ENCODE measurements around the gene NOTCH4.

The NOTCH4 gene

DNA sequence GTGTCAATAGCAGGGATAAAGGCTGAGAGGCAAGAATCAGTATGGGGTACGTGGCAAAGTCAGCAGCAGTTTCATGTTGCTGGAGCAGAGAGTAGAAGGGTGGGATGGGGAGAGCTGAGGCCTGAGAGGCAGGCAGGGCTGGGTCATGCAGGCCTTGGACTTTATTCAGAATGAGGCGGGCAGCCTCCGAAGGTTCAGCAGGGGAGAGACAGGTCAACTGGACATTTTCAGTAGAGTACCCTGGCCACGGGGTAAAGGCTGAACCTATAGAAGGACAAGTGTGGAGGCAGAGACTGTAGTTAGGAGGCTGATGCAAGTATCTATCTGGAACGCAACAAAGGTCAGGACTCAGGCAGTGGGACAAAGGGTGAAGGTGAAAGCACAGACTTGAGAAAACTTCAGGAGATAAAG lies 13.7 kb downstream of the NOTCH4 start:
- TF ChIP-seq, protein P1, sequence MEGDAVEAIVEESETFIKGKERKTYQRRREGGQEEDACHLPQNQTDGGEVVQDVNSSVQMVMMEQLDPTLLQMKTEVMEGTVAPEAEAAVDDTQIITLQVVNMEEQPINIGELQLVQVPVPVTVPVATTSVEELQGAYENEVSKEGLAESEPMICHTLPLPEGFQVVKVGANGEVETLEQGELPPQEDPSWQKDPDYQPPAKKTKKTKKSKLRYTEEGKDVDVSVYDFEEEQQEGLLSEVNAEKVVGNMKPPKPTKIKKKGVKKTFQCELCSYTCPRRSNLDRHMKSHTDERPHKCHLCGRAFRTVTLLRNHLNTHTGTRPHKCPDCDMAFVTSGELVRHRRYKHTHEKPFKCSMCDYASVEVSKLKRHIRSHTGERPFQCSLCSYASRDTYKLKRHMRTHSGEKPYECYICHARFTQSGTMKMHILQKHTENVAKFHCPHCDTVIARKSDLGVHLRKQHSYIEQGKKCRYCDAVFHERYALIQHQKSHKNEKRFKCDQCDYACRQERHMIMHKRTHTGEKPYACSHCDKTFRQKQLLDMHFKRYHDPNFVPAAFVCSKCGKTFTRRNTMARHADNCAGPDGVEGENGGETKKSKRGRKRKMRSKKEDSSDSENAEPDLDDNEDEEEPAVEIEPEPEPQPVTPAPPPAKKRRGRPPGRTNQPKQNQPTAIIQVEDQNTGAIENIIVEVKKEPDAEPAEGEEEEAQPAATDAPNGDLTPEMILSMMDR (IDR thresholded peaks at IDR 0.05; ENCODE audit: insufficient read depth, low read depth, low read length, missing control alignments), result no peak
- no peak overlapping the region for H3K4me3 ChIP-seq (ENCODE audit: low read depth, low read length)
- DNase-seq (ENCODE audit: low read depth), result no peak

- TF ChIP-seq, protein P1 (IDR thresholded peaks at IDR 0.05; ENCODE audit: insufficient read depth, low read depth, low read length, missing control alignments), result no peak
- no peak for DNase-seq (ENCODE audit: low read depth)
- H3K4me3 ChIP-seq (ENCODE audit: low read depth, low read length), result no peak overlapping the region
Measured at GRCh38 chr6:32208996-32209395, 14.9 kb downstream of the NOTCH4 start.

- TF ChIP-seq, protein P1 (IDR thresholded peaks at IDR 0.05; ENCODE audit: insufficient read depth, low read depth, low read length, missing control alignments), result no peak
Measured at GRCh38 chr6:32204268-32204715, 19.6 kb downstream of the NOTCH4 start.

DNA sequence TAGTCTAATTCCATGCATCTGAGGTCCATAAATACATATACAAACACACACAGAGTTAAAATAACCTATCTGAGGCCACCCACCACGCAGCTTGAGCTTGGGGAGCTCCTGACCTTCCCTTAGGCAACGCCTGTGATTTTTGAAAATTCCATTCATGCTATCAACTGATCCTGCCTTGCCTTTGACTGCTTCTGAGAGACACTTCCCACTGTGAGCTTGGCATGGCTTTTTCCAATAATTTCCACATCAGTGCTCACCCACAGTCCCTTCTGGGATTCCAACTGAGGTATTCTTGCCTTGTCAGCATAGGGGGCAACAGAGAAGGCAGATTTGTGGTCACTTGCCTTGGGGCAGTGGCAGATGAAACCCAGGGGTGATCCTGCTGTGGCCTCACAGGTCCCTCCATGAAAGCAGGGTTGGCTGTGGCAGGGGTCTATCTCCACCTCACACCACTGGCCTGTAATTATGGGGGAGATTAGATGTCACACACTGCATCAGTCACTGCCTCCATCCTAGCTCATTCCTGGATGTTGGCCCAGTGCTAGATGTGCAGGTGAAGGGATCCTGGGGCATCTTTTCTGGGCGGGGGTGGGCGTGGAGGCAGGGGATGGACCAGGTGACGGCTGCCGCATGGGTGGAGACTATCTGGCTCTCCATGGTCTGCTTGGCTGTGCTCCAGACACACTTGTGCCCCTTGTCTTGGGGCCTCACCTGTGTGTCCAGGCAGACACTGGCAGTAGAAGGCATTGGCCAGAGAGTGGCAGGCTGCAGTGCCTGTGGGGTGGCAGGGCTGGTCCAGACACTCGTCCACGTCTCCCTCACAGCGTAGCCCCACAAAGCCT lies 20.2 kb downstream of the NOTCH4 start:
- no peak overlapping the region for H3K4me3 ChIP-seq (ENCODE audit: low read depth, low read length)
- no peak for DNase-seq (ENCODE audit: low read depth)
- TF ChIP-seq, protein P1 (IDR thresholded peaks at IDR 0.05; ENCODE audit: insufficient read depth, low read depth, low read length, missing control alignments), result no peak

More at GRCh38 chr6:32204268-32204715, 19.6 kb downstream of the NOTCH4 start:
- no peak overlapping the region for H3K4me3 ChIP-seq (ENCODE audit: low read depth, low read length)
- no peak for DNase-seq (ENCODE audit: low read depth)

- TF ChIP-seq, protein P1 (IDR thresholded peaks at IDR 0.05; ENCODE audit: insufficient read depth, low read depth, low read length, missing control alignments), result no peak
- H3K4me3 ChIP-seq (ENCODE audit: low read depth, low read length), result no peak overlapping the region
- DNase-seq (ENCODE audit: low read depth), result no peak
Measured at GRCh38 chr6:32202186-32202585, 21.7 kb downstream of the NOTCH4 start.

GRCh38 chr6:32200711-32201475 lies 23.0 kb downstream of the NOTCH4 start:
- DNase-seq (ENCODE audit: low read depth), result no peak
- TF ChIP-seq, protein P1 (IDR thresholded peaks at IDR 0.05; ENCODE audit: insufficient read depth, low read depth, low read length, missing control alignments), result no peak
- no peak overlapping the region for H3K4me3 ChIP-seq (ENCODE audit: low read depth, low read length)

All from GM12865 (cell line).